B cell (primary cell): ENCODE measurements around the gene ARMC9. TPM values are rescaled to one million over a fixed set of nuclear protein-coding genes. Genes with fewer than 3 reads are reported as not detected.

Source experiments
- ATAC-seq: fragments of 200-7000 bp; cut with Tn5 transposase; one replicate; pipeline ENCODE4 v1.10.0; 2021; ENCODE audit warnings: low read depth, mild to moderate bottlenecking, moderate number of reproducible peaks, moderate library complexity
- CTCF ChIA-PET: fragments of 350-600 bp; sonication (Branson Sonifier 250); formaldehyde crosslinking; loops from one replicate; lab custom pipeline; 2021; ENCODE audit warnings: antibody characterized with exemption, inconsistent platforms; lab: Charles Lee
- POLR2A ChIA-PET: fragments of 350-600 bp; sonication (Branson Sonifier 250); formaldehyde crosslinking; loops from one replicate; lab custom pipeline; 2021; ENCODE audit warnings: antibody characterized with exemption; lab: Charles Lee
- DNase-seq: peaks from one replicate; pipeline ENCODE4 v3.0.0; 2013
- H2AFZ ChIP-seq: 2 replicates; pipeline ENCODE4 v1.6.1; 2012; ENCODE audit warnings: mild to moderate bottlenecking, low read depth, low read length; ENCODE audit not compliant: insufficient read depth, poor library complexity, severe bottlenecking
- H3K27ac ChIP-seq, 2 donors: 1 replicate in 1 of 2; 2 replicates in 1 of 2; pipeline ENCODE4 v1.5.1; 2012 to 2013; ENCODE audit warnings: low read length in 2 of 2, mild to moderate bottlenecking in 2 of 2, moderate library complexity in 1 of 2
- H3K27me3 ChIP-seq, 4 experiments: fragments of 200-600 bp in 1 of 4; sonication (generic) in 1 of 4; replicated peaks in 1 of 4; 1 replicate in 2 of 4; 2 replicates in 2 of 4; pipeline versions ENCODE4 v1.6.1 to v1.7.0; 2013 to 2016; ENCODE audit warnings: low read length in 3 of 4, mild to moderate bottlenecking in 2 of 4, mixed read lengths in 1 of 4, moderate library complexity in 1 of 4; ENCODE audit not compliant: insufficient read depth in 4 of 4, control insufficient read depth in 3 of 4; ENCODE audit errors: control extremely low read depth in 1 of 4
- H3K36me3 ChIP-seq, 2 experiments: replicated peaks in 1 of 2; 1 replicate in 1 of 2; 2 replicates in 1 of 2; pipeline versions ENCODE4 v1.6.1 to v1.7.1; 2013; ENCODE audit warnings: low read length in 1 of 2; ENCODE audit not compliant: insufficient read depth in 2 of 2, control insufficient read depth in 1 of 2; ENCODE audit errors: control extremely low read depth in 1 of 2, extremely low read depth in 1 of 2
- H3K4me1 ChIP-seq, 2 donors: fragments of 200-600 bp in 1 of 2; sonication (generic) in 1 of 2; 1 replicate in 1 of 2; 2 replicates in 1 of 2; pipeline versions ENCODE4 v1.5.1 to v1.6.1; 2013 to 2017; ENCODE audit warnings: low read length in 2 of 2; ENCODE audit not compliant: control insufficient read depth in 2 of 2, insufficient read depth in 2 of 2
- H3K4me2 ChIP-seq: replicated peaks from 2 replicates; pipeline ENCODE3; 2012; ENCODE audit warnings: mild to moderate bottlenecking, low read depth, low read length; ENCODE audit not compliant: poor library complexity, severe bottlenecking
- H3K4me3 ChIP-seq, 5 experiments: fragments of 200-600 bp in 1 of 5; sonication (generic) in 1 of 5; 1 replicate in 3 of 5; 2 replicates in 2 of 5; pipeline versions ENCODE4 v1.5.1 to v1.7.0; 2011 to 2016; ENCODE audit warnings: low read length in 4 of 5, mild to moderate bottlenecking in 4 of 5, low read depth in 2 of 5, control low read depth in 1 of 5, moderate library complexity in 1 of 5; ENCODE audit not compliant: insufficient read depth in 1 of 5; ENCODE audit errors: control extremely low read depth in 1 of 5, extremely low read depth in 1 of 5
- H3K79me2 ChIP-seq: fragments of 200-600 bp; sonication (generic); one replicate; pipeline ENCODE4 v1.6.0; 2016; ENCODE audit warnings: low read length; ENCODE audit not compliant: control insufficient read depth, insufficient read depth
- H3K9ac ChIP-seq: fragments of 200-600 bp; sonication (generic); 2 replicates; pipeline ENCODE4 v1.6.1; 2017; ENCODE audit warnings: mild to moderate bottlenecking, low read length, moderate library complexity
- H3K9me3 ChIP-seq, 3 donors: one replicate each; pipeline versions ENCODE4 v1.6.1 to v1.7.1; 2013; ENCODE audit warnings: low read length in 2 of 3; ENCODE audit not compliant: control insufficient read depth in 2 of 3, insufficient read depth in 1 of 3; ENCODE audit errors: control extremely low read depth in 1 of 3
- H4K20me1 ChIP-seq: 2 replicates; pipeline ENCODE4 v1.6.0; 2012; ENCODE audit warnings: mild to moderate bottlenecking, low read length; ENCODE audit not compliant: insufficient read depth, control insufficient read depth, poor library complexity, severe bottlenecking
- H3K27ac Mint-ChIP-seq: one replicate; pipeline ENCODE4 v1.8.0; 2021; ENCODE audit warnings: mixed read lengths
- H3K27me3 Mint-ChIP-seq: one replicate; pipeline ENCODE4 v1.8.0; 2021; ENCODE audit warnings: mixed read lengths
- H3K4me1 Mint-ChIP-seq: one replicate; pipeline ENCODE4 v1.8.0; 2021; ENCODE audit warnings: mixed read lengths
- H3K4me3 Mint-ChIP-seq: one replicate; pipeline ENCODE4 v1.8.0; 2021; ENCODE audit warnings: mixed read lengths
- H3K9me3 Mint-ChIP-seq: one replicate; pipeline ENCODE4 v1.8.0; 2022; ENCODE audit warnings: mixed read lengths; ENCODE audit not compliant: insufficient read depth
- CTCF ChIP-seq: fragments of 200-600 bp; IDR thresholded peaks from one replicate; pipeline ENCODE4 v1.8.0; 2022; ENCODE audit warnings: antibody characterized with exemption, mild to moderate bottlenecking
- EZH2 ChIP-seq: IDR thresholded peaks from 2 replicates; pipeline ENCODE4 v1.6.1; 2012; ENCODE audit warnings: borderline replicate concordance, low read depth, mild to moderate bottlenecking, moderate library complexity, low read length; ENCODE audit not compliant: insufficient read depth, poor library complexity, severe bottlenecking
- WGBS: methylation state at CpG from one replicate; pipeline ENCODE4 v1.1.5; 2013; ENCODE audit warnings: missing lambda C conversion rate; ENCODE audit not compliant: insufficient coverage; 5-methylcytosine and 5-hydroxymethylcytosine counted together
- intact Hi-C: fragments of 100-400 bp; cut with micrococcal nuclease; formaldehyde crosslinking; loops from one replicate; pipeline ENCODE4 v1.10.0; 2022
- polyA plus RNA-seq: library from polyadenylated mRNA; depleted of rRNA; stranded (reverse); fragments of >200 nt; gene quantifications from 2 replicates; pipeline ENCODE4 v1.2.3, GENCODE V29; 2012
- total RNA-seq, 2 donors: library from RNA; stranded (reverse); fragments of 120-200 nt in 1 of 2; gene quantifications; 1 replicate in 1 of 2; 2 replicates in 1 of 2; pipeline versions ENCODE4 v1.2.3 to v1.2.4, GENCODE V29; 2013 to 2022

The ARMC9 gene
- total and polyA plus RNA-seq, 2 donors (not counting 1 experiment from before 2014, with no cell fraction given) = 0.40 to 5.4 TPM

GRCh38 chr2:231355508-231356465, 157.4 kb downstream of the ARMC9 start:
- H3K9me3 Mint-ChIP-seq = no peaks in the 10 kb centered on the region
- 88% methylated on average over 27 of the region's 28 CpGs for WGBS
- intact Hi-C loops = no loop called here
- no peak overlapping the region for H3K4me3 Mint-ChIP-seq
- no peaks in the 10 kb centered on the region for H3K27me3 ChIP-seq
- H3K27me3 Mint-ChIP-seq = no peaks in the 10 kb centered on the region
- H3K36me3 ChIP-seq = no peaks in the 10 kb centered on the region
- no peaks in the 10 kb centered on the region for H3K9me3 ChIP-seq
- H4K20me1 ChIP-seq = no peaks in the 10 kb centered on the region
- no peak for TF ChIP-seq CTCF
- TF ChIP-seq EZH2 = no peak
- no peaks in the 10 kb centered on the region for H3K79me2 ChIP-seq
- ATAC-seq (no peak), DNase-seq (no peak)
- POLR2A ChIA-PET = interaction anchor here (0.6 kb wide), 1 partner anchor 38 kb away, joined by 3 read pairs; no protein-coding TSS in a partner anchor
- peaks cover under 1% of the 10 kb centered on the region for H3K4me1 Mint-ChIP-seq
- H3K4me3 ChIP-seq = no peak overlapping the region
- no peak overlapping the region for H2AFZ ChIP-seq
- H3K4me2 ChIP-seq = no peak overlapping the region
- no peak overlapping the region for H3K27ac ChIP-seq
- CTCF ChIA-PET = interaction anchor here (0.6 kb wide), 1 partner anchor 13 kb away, joined by 3 read pairs; no protein-coding TSS in a partner anchor
- H3K9ac ChIP-seq = no peak overlapping the region
- H3K4me1 ChIP-seq = no peaks in the 10 kb centered on the region
- H3K27ac Mint-ChIP-seq = no peak overlapping the region

GRCh38 chr2:231356466-231356844, 158.0 kb downstream of the ARMC9 start:
- Histone ChIP-seq H3K79me2 (no peaks in the 10 kb centered on the region), H3K9me3 (no peaks in the 10 kb centered on the region), H2AFZ (no peak overlapping the region), H3K27ac (no peak overlapping the region), H4K20me1 (no peaks in the 10 kb centered on the region), H3K4me3 (no peak overlapping the region), H3K9ac (no peak overlapping the region), H3K4me2 (no peak overlapping the region), H3K36me3 (no peaks in the 10 kb centered on the region), H3K4me1 (peaks cover under 1% of the 10 kb centered on the region in 2 donors), H3K27me3 (no peaks in the 10 kb centered on the region)
- POLR2A ChIA-PET = interaction anchor here (0.6 kb wide), 1 partner anchor 37 kb away, joined by 3 read pairs; no protein-coding TSS in a partner anchor
- CTCF ChIA-PET = no interaction called here
- 80% methylated on average over 2 of the region's 5 CpGs for WGBS
- H3K27me3 Mint-ChIP-seq = no peaks in the 10 kb centered on the region
- TF ChIP-seq CTCF (no peak), EZH2 (no peak)
- intact Hi-C loops = no loop called here
- H3K27ac Mint-ChIP-seq = no peak overlapping the region
- H3K9me3 Mint-ChIP-seq = no peaks in the 10 kb centered on the region
- DNase-seq (no peak), ATAC-seq (no peak)
- peaks cover 4% of the 10 kb centered on the region for H3K4me1 Mint-ChIP-seq
- no peak overlapping the region for H3K4me3 Mint-ChIP-seq
